ENCODE measurements around the gene DIAPH2. TPM values are rescaled to one million over a fixed set of nuclear protein-coding genes. Genes with fewer than 3 reads are reported as not detected.

DIAPH2 gene
- total RNA-seq, 1 donor from 2014 or later, result 9.9 TPM

GRCh38 chrX:97210501-97210900 is 525.9 kb downstream of the DIAPH2 start:
- no peak for DNase-seq (ENCODE audit: missing footprints)
- intact Hi-C loops (cut with DNase I), result no loop called here
- no peak for ATAC-seq

- DNase-seq (ENCODE audit: missing footprints) (no peak), ATAC-seq (no peak)
- intact Hi-C loops (cut with DNase I), result no loop called here
Observed at GRCh38 chrX:97211070-97211469, 526.4 kb downstream of the DIAPH2 start.

DNA sequence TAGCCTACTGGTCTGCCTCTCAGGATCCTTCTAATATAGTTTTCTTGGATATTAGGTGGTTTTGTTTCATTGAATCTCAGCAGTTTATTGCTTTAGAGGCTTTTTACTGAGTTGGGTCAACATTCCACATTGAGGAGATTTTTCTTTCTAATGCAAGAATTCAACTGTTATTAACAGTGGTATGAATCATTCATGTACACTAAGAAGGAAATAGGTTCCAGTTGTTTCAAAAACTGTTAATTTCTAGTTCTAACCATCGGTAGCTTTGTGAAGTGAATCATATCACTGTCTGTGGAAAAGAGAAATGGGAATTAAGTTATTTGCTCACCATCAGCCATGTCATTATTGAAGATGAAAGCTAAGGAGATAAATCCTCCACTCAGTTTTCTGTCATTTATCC is 530.5 kb downstream of the DIAPH2 start:
- intact Hi-C loops (cut with DNase I), result no loop called here
- ATAC-seq (no peak), DNase-seq (ENCODE audit: missing footprints) (no peak)

DNA sequence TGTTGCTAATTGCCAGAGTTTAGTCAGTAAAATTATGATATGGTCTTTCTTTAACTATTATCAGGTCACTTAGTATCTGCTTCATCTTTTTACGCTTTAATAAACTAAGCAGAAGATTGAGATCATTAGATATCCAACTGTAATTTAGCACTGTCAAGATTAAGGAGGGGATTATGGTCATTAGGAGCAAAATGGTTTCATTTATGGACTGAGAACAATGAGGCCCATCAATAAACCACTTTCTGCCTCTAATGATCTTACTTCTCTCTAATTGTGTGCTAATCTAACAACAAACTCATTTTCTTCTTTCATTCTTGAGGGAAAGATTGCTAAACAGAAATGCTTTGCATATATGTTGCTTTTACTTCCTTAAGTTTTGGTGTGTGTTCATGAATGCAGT is 539.5 kb downstream of the DIAPH2 start:
- ATAC-seq (no peak), DNase-seq (ENCODE audit: missing footprints) (no peak)
- intact Hi-C loops (cut with DNase I), result no loop called here

DNA sequence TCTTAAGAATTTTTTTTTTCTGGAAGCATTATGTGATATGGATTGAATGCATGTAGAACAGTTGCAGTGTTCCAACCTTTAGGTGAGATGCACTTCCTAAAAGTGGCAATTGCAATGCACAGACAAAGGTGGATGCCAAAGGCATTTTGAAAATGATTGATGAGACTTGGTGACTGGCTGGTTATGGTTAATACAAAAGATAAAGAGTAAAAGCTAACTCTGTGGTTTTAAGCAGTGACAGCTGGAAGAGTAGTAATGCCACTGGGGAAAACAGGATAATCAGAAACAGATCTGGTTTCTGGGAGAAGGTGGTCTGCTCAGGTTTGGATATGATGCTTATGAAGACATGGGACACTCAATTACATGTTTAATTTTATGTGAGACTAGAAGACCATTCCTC is 544.7 kb downstream of the DIAPH2 start:
- intact Hi-C loops (cut with DNase I), result no loop called here
- ATAC-seq (no peak), DNase-seq (ENCODE audit: missing footprints) (no peak)

- intact Hi-C loops (cut with DNase I), result no loop called here
- DNase-seq (ENCODE audit: missing footprints) (no peak), ATAC-seq (no peak)
Observed at GRCh38 chrX:97230948-97231347, 546.3 kb downstream of the DIAPH2 start.

DNA sequence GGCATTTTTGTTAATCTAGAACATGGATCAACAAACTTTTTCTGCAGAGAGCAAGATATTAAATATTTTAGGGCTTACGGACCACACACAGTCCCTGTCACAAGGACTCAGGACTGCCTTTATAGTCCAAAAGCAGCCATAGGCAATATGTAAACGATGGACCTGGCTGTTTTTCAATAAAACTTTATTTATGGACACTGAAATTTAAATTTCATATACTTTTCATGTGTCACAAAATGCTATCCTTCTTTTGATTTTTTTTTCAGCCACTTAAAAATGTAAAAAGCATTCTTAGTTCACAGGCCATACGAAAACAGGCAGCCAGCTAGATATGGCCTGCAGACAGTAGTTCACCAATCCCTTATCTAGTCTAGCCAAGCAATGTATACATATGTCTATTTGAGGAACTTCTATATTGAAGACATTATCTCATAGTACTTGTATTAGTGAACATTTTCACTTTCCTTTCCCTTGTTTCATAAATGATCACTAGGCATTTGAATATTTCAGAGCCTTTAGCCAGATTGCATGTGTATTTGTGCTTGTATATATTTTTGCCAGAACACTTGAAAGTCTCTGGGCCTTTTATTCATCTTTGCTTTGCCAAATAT is 549.9 kb downstream of the DIAPH2 start:
- intact Hi-C loops (cut with DNase I), result no loop called here
- ATAC-seq, result no peak
- no peak for DNase-seq (ENCODE audit: missing footprints)

GRCh38 chrX:97238632-97239031 is 554.0 kb downstream of the DIAPH2 start:
- DNase-seq (ENCODE audit: missing footprints), result no peak
- intact Hi-C loops (cut with DNase I), result no loop called here

GRCh38 chrX:97252111-97252510 is 567.5 kb downstream of the DIAPH2 start:
- ATAC-seq, result no peak
- intact Hi-C loops (cut with DNase I), result no loop called here

More at GRCh38 chrX:97238632-97239031, 554.0 kb downstream of the DIAPH2 start:
- ATAC-seq, result no peak

GRCh38 chrX:97260679-97261078 is 576.0 kb downstream of the DIAPH2 start:
- intact Hi-C loops (cut with DNase I), result no loop called here
- no peak for ATAC-seq

More at GRCh38 chrX:97252111-97252510, 567.5 kb downstream of the DIAPH2 start:
- DNase-seq (ENCODE audit: missing footprints), result no peak

DNA sequence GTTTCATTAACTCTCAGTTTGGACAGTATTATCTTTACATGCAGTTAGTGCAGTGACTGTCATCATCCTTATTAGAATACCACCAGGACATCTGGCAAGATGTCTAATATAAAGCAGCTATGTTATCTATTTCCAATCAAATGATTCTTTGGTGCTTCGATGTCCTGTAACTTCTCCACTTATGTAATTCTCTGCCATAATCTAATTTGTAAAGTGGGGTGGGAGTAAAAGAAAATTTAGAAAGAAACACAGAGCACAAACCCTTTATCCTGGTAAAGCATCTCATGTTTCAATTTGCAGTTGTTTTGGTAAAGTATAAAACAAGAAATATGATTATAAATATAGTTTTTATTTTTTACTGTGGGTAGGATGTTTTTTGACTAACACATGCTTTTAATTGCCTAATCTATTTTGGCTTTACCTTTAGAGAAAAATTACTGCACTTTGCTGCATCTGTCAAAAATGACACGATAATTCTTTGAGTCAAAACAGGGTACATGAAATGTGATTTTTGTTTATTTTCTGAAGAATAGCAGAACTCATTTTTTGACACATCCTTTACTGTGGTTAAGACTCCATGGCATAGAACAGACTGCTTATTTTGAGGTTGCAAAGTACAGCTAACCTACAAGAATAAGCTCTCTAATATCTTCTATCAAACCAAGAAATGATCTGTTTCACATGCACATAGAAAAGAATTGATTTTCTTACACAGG is 581.9 kb downstream of the DIAPH2 start:
- ATAC-seq, result no peak

More at GRCh38 chrX:97260679-97261078, 576.0 kb downstream of the DIAPH2 start:
- no peak for DNase-seq (ENCODE audit: missing footprints)

DNA sequence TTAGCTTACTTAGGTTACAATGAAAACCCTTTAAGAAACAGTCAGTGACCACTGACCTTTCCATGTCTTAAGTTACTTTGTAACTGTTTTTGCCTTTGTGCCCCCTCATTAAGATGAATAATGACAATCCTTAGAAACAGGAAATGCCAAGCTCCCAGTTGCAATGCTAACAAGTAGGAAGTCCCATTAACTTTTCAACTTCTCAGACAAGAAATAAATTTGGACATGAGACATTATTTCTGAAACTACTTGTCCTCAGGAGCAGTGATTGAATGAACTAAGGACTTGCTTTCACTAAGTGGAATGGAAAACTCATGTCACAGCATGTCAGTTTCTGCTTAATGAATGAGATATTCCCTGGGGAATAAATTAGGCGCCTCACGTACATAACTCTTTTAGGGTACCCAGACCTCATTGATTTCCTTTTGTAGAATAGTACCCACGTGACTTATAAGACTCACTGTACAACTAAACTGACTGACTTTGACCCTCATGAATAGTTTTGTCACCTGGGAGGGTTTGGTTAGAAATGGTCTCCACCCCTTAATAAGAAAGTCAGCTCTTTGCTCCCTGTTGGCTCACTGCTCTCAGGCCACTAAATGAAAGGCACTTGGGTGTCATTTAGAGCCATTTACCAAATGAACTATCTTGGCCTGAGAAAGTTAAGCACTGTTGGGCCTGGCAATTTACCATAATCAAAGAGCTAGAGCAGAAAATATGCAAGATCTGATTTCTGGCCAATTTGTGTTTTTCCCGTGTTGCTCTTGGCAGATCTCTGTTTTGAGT is 582.9 kb downstream of the DIAPH2 start:
- intact Hi-C loops (cut with DNase I), result no loop called here
- ATAC-seq, result no peak
- DNase-seq (ENCODE audit: missing footprints), result no peak

More for the DNA sequence above, 581.9 kb downstream of the DIAPH2 start:
- intact Hi-C loops (cut with DNase I), result no loop called here
- DNase-seq (ENCODE audit: missing footprints), result no peak

DNA sequence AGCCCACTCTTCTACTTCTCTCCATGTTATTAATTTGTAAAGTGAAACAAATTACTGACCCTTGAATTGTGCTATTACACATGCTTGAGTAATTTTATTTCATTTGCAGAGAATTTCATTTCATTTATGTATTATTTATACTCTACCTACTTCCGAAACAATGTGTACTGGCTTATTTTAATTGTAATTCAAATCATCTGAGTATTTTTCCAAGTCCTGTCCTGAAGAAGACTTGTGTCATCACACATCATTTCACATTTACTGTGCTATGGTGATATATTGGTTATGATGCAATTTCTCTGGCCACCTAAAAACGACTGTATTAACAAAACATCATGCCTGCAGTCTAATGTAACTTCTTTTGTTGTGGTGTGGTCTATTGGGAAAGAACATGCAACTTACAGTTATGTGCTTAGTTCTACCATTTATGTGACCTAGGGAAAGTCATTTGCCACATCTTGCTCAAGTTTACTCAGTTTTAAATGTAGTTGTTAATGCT is 583.6 kb downstream of the DIAPH2 start:
- intact Hi-C loops (cut with DNase I), result no loop called here
- DNase-seq (ENCODE audit: missing footprints) (no peak), ATAC-seq (no peak)

DNA sequence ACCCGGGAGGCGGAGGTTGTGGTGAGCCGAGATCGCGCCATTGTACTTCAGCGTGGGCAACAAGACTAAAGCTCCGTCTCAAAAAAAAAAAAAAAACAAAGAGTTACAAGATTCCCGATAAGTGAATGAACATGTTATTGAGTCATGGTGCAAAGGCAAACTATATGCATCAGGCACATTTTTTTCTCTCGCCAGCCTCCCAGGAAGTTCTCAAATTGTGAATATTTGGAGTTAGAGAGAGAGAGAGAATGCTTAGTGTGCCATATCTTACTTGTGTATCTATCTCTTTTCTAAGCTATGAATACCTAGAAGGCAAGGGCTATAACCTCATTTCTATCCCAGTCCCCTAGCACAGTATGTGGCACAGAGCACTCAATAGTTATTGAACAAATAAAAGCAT is 599.9 kb downstream of the DIAPH2 start:
- intact Hi-C loops (cut with DNase I), result no loop called here
- DNase-seq (ENCODE audit: missing footprints) (no peak), ATAC-seq (no peak)

DNA sequence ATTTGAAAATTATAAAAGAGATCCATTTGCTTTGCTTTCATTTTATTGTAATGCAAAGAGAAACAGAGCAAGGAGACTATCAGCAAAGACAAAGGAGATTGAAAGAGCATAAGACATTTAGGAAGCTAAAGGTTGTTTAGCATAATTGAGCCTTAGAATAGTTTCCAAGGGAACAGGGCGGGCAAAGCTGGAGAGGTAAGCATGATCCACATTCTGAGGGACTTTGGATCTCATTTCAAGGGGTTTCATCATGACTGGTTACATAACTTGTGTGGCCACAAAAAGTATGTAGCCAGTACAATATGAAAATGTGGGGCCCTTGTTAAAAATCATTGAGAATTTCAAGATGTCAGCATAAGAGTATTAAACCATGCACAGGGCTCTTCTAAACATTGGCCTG is 605.6 kb downstream of the DIAPH2 start:
- intact Hi-C loops (cut with DNase I), result no loop called here
- DNase-seq (ENCODE audit: missing footprints) (no peak), ATAC-seq (no peak)

- intact Hi-C loops (cut with DNase I), result no loop called here
- no peak for ATAC-seq
- no peak for DNase-seq (ENCODE audit: missing footprints)
Observed at GRCh38 chrX:97294041-97294440, 609.4 kb downstream of the DIAPH2 start.

DNA sequence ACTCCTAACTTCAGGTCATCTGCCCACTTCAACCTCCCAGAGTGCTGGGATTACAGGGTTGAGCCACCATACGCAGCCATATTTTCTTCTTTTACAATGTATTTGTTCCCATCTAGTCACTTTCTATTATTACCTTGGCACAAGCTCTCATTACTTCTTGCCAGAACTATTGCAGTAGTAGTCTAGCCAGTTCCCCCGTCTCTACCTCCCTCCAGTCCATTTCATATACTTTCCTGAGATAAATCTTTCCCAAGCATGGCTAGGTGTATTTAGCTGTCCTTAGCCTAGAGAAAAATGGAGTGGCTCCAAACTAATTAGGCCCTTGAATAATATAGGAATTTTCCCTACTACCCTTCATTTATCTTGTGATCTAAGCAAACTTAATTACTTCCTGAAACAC is 611.3 kb downstream of the DIAPH2 start:
- DNase-seq (ENCODE audit: missing footprints), result no peak
- intact Hi-C loops (cut with DNase I), result no loop called here
- no peak for ATAC-seq

- intact Hi-C loops (cut with DNase I), result no loop called here
- DNase-seq (ENCODE audit: missing footprints) (no peak), ATAC-seq (no peak)
Observed at GRCh38 chrX:97306771-97307470, 622.3 kb downstream of the DIAPH2 start.

DNA sequence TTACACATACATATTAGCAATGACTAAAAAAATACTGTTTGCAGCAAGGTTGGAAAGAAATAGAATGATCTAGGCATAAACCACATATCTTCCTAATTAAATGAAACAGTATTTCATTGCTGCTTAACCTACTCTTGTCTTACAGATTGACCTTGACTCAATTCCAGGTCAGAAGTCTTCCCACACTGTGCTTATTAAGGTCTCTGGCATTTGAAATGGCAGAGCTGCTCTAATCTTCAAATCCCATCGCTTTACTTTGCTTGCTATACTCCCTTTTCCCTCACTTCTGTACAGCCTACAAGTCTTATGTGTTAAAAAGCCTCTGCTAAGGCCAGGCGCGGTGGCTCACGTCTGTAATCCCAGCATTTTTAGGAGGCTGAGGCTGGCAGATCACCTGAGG is 623.5 kb downstream of the DIAPH2 start:
- no peak for ATAC-seq
- DNase-seq (ENCODE audit: missing footprints), result no peak
- intact Hi-C loops (cut with DNase I), result no loop called here
